Bronchial epithelial cell (primary cell): Measurements from ENCODE around the gene STH. TPM values are rescaled to one million over a fixed set of nuclear protein-coding genes. Genes with fewer than 3 reads are reported as not detected.

Experiments used
- DNase-seq: peaks from one replicate; pipeline ENCODE4 v3.0.0-alpha.2; 2010; ENCODE audit warnings: low read depth
- FAIRE-seq: peaks from 2 replicates; lab custom pipeline; 2011; peaks lifted over from hg19 to GRCh38; lab: Jason Lieb, UNC
- H3K27me3 ChIP-seq: 2 replicates; pipeline ENCODE4 v1.5.1; 2011; ENCODE audit warnings: low read length; ENCODE audit not compliant: control insufficient read depth, insufficient read depth
- H3K36me3 ChIP-seq: 2 replicates; pipeline ENCODE4 v1.5.1; 2011; ENCODE audit warnings: low read length; ENCODE audit not compliant: control insufficient read depth, insufficient read depth
- H3K4me3 ChIP-seq: 2 replicates; pipeline ENCODE4 v1.5.1; 2011; ENCODE audit warnings: mild to moderate bottlenecking, low read depth, low read length, control low read depth
- total RNA-seq: library from RNA; depleted of rRNA; stranded (reverse); fragments of >200 nt; gene quantifications from 2 replicates; pipeline ENCODE4 v1.2.1, GENCODE V29; 2014
- TF ChIP-seq, protein P1 (sequence below): IDR thresholded peaks from 2 replicates; pipeline ENCODE4 v1.5.1; 2011; ENCODE audit warnings: mild to moderate bottlenecking, moderate library complexity, low read length, control low read depth, inconsistent platforms; ENCODE audit not compliant: insufficient read depth, severe bottlenecking

Gene STH
- total RNA-seq, 1 donor from 2014 or later: not detected

DNA sequence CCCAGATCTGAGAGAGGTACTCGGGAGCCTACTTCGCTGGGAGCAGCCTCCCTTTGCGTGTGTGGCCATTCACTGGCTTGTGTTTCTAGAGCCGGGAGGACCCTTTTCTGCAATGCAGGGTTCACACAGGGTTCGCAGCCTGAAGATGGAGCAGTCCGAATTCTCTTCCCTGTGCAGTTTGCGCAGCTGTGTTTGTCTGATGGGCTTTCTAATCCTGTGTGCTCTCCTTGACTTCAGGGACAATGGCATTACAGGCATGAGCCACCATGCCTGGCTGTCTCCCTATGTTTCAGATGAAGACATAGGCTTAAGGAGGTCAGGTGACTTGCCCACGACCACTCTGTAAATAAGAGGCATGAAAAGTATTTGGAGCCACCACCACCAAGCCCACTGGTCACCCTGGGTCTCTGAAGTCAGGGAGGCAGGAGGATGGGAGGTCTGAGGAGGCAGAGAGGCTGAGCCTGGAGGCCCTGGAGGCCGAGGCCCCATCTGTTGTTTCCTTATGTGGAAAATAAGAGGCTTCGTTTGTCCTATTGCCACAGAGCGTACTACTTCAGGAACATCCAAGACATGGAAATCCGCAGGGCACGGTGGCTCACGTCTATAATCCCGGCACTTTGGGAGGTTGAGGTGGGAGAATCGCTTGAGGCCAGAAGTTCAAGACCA is 5.0 kb upstream of the STH start:
- DNase-seq (no peak), FAIRE-seq (no peak)
- TF ChIP-seq, protein P1, sequence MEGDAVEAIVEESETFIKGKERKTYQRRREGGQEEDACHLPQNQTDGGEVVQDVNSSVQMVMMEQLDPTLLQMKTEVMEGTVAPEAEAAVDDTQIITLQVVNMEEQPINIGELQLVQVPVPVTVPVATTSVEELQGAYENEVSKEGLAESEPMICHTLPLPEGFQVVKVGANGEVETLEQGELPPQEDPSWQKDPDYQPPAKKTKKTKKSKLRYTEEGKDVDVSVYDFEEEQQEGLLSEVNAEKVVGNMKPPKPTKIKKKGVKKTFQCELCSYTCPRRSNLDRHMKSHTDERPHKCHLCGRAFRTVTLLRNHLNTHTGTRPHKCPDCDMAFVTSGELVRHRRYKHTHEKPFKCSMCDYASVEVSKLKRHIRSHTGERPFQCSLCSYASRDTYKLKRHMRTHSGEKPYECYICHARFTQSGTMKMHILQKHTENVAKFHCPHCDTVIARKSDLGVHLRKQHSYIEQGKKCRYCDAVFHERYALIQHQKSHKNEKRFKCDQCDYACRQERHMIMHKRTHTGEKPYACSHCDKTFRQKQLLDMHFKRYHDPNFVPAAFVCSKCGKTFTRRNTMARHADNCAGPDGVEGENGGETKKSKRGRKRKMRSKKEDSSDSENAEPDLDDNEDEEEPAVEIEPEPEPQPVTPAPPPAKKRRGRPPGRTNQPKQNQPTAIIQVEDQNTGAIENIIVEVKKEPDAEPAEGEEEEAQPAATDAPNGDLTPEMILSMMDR: no peak
- no peaks in the 10 kb centered on the region for H3K27me3 ChIP-seq
- H3K36me3 ChIP-seq: no peaks in the 10 kb centered on the region
- H3K4me3 ChIP-seq: no peak overlapping the region

DNA sequence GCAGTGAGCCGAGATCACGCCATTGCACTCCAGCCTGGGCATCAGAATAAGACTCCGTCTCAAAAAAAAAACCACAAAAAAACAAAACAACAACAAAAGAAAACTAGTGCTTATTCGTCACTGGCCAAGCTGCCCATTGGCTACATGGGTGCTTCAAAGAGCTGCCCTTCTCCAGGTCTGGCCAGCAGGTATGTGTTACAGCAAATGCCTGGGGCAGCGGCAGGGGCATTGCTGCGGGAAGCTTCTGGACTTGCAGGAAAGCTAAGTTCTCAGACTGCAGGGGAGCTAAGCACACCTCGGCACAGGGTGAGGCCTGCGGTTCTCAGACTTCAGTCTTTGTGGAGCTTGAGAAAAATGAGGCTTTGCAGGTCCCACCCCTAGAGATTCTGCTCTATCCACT is 4.1 kb upstream of the STH start:
- FAIRE-seq (no peak), DNase-seq (no peak)
- no peaks in the 10 kb centered on the region for H3K27me3 ChIP-seq
- no peaks in the 10 kb centered on the region for H3K36me3 ChIP-seq
- TF ChIP-seq, protein P1: no peak
- no peak overlapping the region for H3K4me3 ChIP-seq

DNA sequence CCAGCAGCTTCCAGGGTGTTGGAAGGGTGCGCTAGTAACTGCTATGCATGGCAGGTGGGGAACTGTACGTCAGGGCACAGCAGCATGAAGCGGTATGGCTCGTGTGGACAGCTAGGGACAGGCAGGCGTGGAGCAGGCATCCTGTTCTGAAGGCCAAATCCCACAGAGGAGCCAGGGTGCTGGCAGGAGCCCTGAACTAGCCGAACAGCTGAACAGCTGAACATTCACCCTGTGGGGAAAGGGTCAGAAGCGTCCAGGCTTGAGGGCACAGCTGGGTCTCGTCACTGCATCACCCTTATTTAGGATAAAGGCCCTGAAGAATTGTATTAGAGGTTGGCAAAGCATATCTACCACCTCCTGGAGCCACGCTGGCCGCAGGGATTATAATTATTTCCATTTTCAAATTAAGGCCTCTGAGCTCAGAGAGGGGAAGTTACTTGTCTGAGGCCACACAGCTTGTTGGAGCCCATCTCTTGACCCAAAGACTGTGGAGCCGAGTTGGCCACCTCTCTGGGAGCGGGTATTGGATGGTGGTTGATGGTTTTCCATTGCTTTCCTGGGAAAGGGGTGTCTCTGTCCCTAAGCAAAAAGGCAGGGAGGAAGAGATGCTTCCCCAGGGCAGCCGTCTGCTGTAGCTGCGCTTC is 3.3 kb upstream of the STH start:
- Histone ChIP-seq H3K36me3 (no peaks in the 10 kb centered on the region), H3K27me3 (no peaks in the 10 kb centered on the region), H3K4me3 (no peak overlapping the region)
- no peak for DNase-seq
- no peak for FAIRE-seq
- TF ChIP-seq, protein P1: no peak

DNA sequence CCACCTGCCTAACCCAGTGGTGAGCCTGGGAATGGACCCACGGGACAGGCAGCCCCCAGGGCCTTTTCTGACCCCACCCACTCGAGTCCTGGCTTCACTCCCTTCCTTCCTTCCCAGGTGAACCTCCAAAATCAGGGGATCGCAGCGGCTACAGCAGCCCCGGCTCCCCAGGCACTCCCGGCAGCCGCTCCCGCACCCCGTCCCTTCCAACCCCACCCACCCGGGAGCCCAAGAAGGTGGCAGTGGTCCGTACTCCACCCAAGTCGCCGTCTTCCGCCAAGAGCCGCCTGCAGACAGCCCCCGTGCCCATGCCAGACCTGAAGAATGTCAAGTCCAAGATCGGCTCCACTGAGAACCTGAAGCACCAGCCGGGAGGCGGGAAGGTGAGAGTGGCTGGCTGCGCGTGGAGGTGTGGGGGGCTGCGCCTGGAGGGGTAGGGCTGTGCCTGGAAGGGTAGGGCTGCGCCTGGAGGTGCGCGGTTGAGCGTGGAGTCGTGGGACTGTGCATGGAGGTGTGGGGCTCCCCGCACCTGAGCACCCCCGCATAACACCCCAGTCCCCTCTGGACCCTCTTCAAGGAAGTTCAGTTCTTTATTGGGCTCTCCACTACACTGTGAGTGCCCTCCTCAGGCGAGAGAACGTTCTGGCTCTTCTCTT is 2.6 kb upstream of the STH start:
- Histone ChIP-seq H3K36me3 (no peaks in the 10 kb centered on the region), H3K4me3 (no peak overlapping the region), H3K27me3 (no peaks in the 10 kb centered on the region)
- TF ChIP-seq, protein P1: no peak
- no peak for DNase-seq
- no peak for FAIRE-seq

DNA sequence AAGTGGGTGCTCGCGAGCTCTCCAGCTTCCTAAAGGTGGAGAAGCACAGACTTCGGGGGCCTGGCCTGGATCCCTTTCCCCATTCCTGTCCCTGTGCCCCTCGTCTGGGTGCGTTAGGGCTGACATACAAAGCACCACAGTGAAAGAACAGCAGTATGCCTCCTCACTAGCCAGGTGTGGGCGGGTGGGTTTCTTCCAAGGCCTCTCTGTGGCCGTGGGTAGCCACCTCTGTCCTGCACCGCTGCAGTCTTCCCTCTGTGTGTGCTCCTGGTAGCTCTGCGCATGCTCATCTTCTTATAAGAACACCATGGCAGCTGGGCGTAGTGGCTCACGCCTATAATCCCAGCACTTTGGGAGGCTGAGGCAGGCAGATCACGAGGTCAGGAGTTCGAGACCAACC is 1.9 kb upstream of the STH start:
- Histone ChIP-seq H3K36me3 (no peaks in the 10 kb centered on the region), H3K4me3 (no peak overlapping the region), H3K27me3 (no peaks in the 10 kb centered on the region)
- no peak for DNase-seq
- TF ChIP-seq, protein P1: no peak
- FAIRE-seq: no peak
